Activated T-helper 1 cell treated with Interleukin-2 at 50 U/mL for 16 hours (primary cell): ENCODE data around the gene BCKDHB.
"Not testable (repeated sequence)": the region's sequence is repeated elsewhere in the genome, so short reads cannot be mapped to it uniquely, and the experiment has no call there.

Source experiments
- DNase-seq: peaks from one replicate; pipeline ENCODE4 v3.0.0-alpha.2; 2020; ENCODE audit warnings: low read depth

Gene BCKDHB

DNA sequence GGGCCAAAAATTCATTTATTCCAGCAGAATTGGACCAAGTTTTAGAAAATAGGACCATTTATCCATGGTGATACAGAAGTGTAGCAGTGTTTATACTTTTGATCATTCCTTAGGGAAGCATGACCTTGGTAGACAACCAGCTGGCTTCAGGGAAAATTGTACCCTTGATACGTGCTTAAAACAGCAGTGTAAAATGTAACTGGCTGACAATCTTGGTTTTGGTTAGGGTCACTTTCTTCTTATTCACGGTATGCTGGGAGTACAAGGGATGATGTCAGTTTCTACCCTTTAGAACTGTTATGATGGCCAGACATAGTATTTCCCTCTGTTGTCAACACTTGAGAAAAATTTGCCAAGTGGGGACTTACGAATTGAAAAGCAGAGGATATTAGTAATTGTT is 157.1 kb downstream of the BCKDHB start:
- no peak for DNase-seq

DNA sequence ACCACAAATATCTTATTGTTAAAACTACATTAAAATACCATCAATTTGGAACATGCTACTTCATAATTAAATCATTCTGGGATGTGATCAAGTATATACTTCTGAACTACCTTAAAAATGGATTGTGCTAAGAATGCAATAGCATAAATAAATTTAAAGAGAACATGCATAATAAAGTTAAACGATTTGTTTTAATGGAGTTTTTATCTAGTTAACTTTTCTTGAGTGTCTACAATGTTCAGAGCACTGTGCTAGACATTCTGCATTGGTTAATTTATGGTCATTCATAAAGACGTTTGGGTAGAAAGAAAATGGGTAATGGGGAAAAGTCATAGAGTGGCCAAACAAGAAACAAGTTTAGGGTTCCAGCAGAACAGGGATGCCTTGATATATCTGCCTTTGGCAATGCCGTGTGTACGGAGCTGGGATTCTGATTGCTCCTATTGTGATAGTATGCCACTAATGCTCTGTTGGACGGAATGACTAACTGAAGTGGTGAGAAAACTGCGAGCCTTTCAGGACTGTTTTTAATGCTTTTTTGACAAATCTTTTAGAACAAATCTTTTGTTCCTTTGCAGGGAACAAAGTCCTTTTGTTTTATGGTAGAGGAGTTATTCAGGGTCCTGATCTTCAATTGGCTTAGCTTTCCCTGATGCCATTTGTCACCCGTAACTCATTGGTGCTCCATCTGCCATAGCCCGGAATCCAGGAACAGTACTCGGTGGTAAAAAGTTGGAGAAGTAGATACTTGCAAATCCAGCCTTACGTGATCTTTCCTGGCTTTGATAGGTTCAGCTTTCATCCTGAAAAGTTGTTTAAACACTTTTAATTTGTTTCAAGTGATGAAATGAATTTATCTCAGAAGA is 162.6 kb downstream of the BCKDHB start:
- no peak for DNase-seq

DNA sequence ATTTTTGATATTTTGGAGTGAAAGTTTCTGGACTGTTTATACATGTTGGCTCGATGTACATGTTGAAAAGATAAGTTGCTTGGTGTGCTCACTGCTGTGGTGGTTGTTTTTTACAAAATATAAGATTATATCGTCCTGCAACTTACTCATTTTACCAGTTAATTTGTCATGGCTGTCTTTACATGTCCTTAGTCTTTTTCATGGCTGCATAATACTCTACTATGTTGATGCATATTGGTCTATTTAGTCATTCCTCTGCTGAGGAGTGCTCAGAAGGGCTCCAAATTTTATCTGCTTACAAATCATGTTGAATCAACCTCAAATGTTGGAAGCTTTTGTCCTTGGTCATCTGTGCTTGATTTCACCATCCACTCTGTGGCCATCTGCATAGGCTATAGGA is 164.6 kb downstream of the BCKDHB start:
- DNase-seq: no peak

DNA sequence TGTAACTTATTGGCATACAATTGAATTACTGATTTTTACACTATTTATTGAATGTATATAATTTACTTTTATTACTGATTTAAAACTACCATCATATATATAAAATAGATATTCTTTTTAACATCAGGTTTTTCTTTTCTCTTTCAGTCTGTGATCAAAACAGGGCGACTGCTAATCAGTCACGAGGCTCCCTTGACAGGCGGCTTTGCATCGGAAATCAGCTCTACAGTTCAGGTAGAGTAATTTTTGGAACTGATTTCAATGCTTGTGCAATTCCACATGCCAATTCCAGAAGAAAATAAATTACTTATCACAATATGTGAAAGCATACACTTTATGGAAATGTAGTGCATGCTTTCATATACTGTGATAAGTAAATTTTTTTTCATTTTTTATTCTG is 166.5 kb downstream of the BCKDHB start:
- no peak for DNase-seq

DNA sequence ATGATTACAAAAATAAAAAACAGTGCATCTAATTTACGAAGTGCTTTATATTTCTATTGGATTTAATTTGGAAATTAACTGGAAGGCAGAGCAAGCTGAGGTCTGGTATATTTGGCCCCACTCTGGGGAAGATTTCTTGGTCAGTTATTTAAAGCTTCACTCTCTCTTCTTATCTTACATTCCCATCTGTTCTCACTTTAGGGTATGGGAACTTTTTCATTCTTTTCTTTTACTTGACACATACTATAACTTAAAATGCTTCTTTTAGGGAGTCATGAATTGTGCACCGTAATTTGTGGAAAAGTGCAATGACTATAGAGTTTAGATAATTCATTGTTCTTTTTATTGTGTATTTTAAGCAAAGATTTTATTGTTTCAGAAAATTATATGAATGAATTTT is 170.4 kb downstream of the BCKDHB start:
- DNase-seq: no peak

DNA sequence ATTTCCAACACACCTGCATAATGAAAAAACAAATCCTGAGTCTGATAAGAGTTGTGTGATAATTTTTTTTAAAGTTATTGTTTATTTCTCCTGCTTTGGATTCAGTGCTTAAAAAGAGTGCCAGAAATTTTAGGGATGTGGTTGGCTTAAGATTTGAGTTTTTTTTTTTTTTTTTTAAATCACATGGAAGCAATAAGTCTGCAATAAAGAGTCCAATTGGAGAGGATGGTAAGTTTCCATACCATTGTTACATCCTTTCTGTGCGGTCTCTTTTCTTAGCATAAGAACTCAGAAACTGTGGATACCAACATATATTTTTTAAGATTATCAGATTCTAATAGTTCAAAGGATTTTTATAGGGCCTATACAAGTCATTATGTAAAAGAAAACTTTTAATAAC is 171.0 kb downstream of the BCKDHB start:
- no peak for DNase-seq

DNA sequence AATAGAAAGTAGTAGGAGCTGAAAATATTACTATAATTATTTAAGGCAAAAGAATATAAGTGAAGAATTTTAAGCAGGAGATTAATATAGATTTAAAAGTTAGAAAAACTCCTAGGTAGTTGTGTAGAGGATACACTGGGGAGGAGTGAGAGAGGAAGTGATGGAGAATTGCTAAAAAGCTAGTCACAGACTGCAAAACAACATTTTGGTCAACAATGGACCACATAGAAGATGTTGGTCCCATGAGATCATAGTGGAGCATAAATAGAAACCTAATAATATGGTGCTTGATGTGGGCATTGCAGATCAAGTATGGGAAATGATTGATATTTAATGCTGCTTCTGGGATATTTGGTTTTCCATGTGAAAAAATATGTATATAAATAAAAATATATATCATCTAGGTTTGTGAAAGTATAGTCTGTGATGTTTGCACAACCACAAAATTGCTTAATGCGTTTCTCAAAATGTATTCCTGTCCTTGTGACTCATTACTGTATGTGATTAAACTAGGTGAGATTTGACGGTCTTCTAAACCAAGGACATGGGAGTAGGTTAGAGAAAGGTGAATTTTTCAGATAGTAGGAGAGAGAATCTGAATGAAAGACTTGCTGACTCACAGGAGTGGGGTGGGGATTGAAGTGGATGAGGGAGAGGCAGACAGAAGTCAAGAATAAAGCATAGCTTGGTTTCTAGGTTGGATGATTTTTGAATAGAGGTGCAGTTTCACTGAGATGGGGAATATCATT is 174.0 kb downstream of the BCKDHB start:
- no peak for DNase-seq

DNA sequence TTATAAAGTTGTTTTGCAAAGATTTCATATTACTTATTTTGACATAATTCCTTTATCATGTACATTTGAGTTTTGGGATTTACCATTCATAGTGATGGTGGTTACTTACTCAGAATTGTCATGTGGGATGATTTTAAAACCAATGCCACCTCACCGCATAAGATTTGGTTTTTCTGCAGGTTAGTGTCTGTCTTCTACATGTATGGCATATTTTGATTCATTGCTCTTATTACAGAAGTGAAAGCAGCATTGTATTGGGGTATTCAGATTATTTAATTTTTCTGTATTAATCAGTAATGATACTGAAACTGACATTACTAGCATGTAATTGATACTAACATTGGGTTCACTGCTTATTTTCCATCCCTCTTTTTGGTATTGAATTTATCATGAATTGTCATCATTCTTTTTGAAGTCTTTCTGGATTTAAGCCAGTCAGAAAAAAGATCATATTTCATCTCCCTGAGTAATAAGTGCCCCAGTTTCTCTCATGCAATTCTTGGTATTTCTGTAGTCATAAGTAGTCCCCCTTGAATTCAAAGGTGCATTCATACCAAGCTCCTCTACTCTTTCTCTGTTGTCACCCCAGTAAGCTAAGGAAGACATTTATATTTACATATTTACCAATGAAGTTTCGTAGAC is 176.6 kb downstream of the BCKDHB start:
- DNase-seq: no peak

DNA sequence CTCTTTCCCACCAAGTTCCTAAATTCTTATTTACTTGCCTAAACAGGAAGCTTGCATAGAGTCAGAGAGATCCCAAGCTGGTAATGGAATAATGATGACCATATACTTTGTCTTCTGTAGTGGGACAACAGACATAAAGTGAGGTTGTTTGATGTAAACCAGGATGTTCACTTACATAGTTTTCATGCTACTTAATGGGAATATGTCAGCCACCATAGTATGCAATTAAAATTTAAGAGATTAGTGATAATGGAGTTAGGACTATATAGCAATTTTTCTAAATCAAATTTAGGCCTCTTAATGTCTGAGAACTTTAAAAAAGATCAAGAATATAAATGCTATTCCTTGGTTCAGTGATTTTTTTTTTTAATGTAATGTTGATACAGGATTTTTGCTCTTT is 180.6 kb downstream of the BCKDHB start:
- no peak for DNase-seq

DNA sequence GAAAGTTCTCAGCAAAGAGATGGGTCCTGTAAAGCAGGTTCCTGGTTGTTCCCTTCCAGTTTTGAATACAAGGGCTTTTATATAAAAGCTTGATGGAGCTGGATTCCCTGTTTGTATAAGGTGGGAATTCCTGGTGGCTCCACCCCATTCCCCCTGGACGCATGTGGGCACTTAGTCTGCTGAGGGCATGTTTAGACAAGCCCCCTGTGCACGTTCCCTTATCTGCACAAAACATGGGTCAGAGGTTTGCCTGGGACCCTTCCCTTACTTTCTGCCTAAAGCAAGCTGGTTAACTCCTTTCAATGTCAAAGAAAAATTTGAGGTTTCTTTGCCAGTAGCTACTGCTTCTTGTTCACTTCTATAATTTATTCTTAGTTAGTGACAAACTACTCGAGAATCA is 181.1 kb downstream of the BCKDHB start:
- DNase-seq: no peak

DNA sequence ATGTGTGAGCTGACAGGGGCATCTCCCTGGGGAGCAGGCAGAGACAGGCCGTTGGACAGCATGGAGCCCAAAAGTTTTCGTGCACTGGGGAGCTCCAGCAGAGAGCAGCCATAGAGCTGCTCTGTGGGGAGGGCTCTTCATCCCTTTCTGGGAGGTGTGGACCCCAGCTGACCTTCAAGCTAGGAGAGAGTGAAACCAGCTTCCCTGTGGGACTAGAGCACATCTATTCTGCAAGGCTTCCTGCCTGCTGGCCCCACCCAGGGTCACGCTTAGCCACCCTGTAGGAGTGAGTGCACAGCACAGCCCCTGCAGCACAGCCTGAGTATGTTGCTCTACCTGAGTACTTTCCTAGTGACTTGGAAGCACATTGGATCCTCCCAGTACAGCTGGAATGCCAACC is 183.3 kb downstream of the BCKDHB start:
- no peak for DNase-seq

DNA sequence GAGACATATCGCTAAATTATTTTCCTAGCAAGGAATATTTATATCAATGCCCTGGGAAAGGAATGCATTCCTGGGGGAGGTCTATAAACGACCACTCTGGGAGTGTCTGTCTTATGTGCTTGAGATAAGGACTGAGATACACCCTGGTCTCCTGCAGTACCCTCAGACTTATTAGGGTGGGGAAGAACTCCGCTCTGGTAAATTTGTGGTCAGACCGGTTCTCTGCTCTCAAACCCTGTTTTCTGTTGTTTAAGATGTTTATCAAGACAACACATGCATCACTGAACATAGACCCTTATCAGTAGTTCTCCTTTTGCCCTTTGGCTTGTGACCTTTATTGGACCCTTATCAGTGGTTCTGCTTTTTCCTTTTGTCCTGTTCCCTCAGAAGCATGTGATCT is 188.1 kb downstream of the BCKDHB start:
- not testable (repeated sequence) for DNase-seq

DNA sequence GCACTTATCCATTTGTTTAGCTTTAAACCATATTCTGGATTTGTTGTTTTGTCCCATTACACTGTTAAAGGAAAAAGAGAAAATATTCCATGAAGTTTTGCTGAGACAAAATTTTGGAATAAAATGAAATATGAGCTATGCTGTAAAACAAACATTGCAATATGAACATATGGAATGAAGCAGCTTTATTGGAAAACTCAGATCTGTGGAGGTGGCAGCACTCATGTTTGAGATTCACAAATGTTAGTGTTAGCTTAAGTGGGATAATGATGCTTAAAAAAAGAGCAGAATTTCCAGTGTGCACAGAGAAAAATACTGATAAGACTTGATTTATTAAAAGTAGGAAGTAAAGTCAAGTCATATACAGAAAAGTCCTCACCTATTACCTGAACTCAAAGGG is 196.2 kb downstream of the BCKDHB start:
- no peak for DNase-seq

DNA sequence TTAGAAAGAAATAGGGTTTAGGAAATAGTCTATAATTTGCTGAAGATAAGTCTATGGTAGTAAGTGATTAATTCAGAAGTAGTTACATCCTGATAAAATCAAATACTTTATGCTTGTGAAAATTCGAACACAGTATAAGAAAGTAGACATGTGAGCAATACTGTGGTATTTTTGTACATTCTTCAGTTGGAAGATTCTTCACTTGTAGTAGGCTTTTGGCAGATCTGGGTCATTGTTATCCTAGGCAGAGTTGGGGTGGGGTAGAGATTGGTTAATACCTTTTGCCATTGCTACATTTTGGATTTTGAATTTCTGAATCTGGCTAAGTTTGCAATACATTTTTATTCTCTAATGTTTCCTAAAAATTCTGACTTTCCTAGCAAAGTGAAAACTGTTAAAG is 197.5 kb downstream of the BCKDHB start:
- no peak for DNase-seq

DNA sequence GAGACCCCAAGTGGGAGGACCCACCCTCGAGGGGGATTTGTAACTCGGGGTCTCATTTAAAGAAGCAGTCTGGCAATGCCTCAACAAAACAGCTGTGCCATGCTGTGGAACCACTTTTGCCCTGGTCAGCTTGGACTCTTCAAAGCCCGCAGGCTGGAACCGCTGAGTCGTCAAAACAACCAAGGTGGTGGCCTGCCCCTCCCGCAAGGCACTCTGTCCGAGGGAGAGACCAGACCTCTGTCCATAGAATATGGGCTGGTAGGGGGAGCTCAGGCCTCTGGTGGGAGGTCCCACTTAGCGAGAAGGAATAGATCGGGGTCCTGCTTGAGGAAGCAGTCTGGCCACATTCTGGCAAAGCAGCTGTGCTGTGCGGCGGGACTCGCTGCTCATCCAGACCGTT is 208.1 kb downstream of the BCKDHB start:
- DNase-seq: no peak

DNA sequence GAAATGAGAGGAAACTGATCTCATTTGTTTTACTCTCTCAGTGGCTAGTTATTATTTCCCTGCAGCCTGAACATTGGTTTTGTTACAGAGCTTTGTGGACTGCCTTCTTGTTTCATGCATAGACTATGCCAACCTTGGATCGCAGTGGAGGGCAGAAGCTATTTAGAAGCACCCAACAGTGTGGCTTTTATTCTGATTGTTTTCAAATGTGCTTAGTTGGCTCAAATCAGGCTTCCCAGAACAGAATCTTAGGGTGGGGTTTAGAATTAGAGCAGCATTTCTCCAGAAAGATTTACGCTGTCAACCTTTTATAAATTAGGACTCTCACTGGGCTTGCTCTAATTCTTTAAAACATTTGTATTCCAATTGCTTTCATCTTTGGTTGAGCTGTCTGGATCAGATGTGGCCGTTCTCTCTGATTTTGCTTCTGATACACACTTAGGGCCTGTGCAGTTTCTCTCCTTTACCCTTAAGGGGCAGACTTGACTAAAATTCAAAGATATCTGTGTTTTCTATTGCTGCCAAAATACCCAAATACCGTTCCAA is 210.3 kb downstream of the BCKDHB start:
- no peak for DNase-seq

DNA sequence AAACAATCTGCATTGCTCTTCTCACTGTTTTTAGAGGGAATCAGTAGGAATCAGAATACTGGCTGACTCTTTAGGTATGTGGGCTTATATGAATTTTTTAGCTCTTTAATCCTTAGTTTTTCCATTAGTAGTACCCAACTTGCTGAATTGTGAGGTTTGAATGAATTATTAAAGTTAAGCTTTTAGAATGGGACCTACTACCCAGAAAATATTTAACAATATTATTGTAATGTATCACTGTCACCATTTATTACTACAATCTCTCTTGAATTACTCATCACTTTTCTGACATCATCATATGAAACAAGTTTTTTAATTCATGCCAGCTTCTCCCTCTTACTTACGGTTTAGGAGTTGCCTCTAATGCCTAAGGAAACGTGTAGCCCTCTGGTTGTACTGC is 212.7 kb downstream of the BCKDHB start:
- no peak for DNase-seq

DNA sequence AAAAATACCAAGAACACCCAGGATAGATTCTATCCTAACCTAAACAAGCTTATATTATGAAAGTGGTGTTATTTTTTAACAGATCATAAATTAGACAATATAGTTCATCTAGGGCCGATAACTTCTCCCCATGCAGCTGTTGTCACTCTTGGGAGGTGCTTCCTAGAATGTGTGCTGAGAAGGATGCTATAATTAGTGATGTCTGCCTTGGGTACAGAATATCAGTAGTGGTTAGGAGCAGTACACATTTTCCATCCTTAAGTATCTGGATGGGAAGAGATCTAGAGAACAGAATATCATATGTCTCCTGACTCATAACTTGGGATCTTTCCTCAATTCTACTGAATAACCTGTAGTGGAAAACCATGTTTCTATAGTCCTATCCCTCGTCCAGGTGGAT is 214.5 kb downstream of the BCKDHB start:
- no peak for DNase-seq

DNA sequence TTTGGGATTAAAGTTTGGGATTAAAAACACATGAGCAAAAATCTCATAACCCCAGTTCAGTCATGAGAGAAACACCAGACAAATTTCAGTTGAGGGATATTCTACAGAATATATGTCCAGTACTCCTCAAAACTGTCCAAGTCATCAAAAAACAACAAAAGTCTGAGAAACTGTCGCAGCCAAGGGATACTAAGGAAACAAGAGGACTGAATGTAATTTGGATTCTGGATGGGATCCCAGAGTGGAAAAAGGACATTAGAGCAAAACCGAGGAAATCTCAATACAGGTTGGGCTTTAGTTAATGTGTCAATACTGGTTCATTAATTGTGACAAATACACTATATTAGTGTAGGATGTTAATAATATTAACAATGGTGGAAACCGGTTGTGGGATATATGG is 219.3 kb downstream of the BCKDHB start:
- DNase-seq: no peak

DNA sequence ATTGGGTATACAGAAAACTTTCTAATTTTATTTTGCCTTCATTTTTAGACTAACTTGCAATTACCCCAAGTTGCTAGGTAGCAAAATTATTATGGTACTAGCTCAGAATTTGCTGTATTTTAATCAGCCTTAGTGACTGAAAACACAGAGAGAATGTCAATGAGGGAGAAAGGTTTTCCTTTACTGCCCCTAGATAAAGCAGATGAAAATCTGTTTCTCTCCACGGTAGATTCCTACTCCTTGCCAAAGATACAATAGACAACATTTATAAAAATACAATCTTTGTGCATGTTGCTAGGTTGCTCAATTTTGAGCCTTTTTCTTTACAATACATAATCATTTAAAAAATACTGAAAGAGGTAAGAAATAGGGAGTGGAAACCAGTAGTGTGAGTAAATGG is 222.2 kb downstream of the BCKDHB start:
- DNase-seq: no peak

DNA sequence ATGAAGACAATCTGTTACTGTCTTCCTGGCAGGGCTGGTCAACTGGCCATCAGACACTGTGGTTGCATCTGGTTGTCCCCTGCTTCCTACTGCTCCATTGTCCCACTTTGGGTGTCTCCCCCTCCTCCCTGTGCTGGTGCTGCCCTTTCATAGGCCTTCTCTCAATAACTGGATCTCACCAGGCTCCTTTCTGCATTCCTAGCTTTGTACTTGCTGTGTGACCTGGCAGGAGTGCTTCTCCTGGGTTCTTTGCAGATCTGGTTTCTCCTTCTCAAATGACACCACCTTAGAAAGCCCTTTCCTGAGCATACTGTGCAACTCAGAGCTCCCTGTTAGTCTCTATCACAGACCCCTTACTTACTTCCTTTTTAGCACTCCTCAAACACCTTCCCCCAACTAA is 223.0 kb downstream of the BCKDHB start:
- DNase-seq: no peak

DNA sequence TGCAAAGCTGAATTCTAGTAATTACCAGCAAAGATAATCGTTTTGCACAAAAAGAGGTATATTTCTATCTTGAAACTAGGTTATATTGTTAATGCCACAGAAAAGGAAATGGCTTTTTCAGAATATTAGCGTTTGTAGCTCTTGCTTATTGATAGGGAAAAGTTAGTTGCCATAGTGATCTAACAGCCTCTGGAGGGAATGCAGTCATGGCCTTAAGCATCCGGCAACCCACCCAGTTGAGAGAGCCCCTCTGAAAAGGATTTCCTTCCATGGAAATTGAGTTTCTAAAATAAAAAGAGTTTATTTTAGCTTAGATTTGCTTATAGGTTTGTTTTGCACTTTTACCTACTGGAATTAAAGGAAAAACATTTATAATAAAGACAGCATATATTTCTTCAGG is 224.5 kb downstream of the BCKDHB start:
- no peak for DNase-seq

DNA sequence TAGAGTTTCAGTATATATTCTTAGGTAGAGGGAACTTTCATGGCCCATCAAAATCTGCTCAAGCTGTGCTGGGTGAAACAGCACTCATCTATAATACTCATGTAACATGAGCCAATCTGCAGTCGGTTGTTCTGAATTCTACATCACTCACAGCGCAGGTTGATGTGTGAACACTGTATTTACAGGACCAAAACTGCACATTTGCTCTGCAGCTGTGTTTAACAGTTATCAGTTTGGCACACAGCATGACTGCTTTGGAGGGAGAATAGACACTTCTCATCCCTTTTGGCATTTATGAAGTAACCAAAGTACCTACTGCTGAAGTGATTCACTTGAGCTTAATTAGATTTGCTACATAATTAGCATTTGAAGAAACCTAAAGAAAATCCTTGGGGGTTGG is 225.1 kb downstream of the BCKDHB start:
- no peak for DNase-seq
